Measurements from ENCODE around the gene CCNDBP1.

The CCNDBP1 gene

DNA sequence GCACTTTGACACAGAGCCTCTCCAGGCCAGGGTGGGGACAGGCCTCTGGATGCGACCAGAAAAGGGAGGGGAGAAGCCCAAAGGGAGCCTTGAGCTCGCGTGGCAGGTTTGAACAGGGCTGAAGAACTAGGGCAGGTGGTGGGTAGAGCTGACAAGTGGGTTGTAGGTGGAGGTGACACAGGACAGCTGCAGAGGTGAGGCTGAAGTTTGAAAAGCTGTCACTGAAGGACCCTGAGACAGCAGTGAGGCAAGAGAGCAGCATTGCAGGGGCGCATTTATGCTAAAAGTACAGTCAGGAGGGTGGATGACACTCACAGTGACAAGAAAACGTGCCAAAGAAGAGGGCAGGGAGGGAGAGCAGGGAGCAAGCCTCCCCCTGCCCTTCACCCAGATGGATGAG is 57.4 kb downstream of the CCNDBP1 start:
- Mint-ChIP-seq H3K27ac (no peak overlapping the region), H3K27me3 (peaks cover 9% of the 10 kb centered on the region), H3K4me1 (peaks cover 30% of the 10 kb centered on the region), H3K4me3 (no peak overlapping the region), H3K9me3 (no peaks in the 10 kb centered on the region)
- ATAC-seq (no peak), DNase-seq (no peak)

DNA sequence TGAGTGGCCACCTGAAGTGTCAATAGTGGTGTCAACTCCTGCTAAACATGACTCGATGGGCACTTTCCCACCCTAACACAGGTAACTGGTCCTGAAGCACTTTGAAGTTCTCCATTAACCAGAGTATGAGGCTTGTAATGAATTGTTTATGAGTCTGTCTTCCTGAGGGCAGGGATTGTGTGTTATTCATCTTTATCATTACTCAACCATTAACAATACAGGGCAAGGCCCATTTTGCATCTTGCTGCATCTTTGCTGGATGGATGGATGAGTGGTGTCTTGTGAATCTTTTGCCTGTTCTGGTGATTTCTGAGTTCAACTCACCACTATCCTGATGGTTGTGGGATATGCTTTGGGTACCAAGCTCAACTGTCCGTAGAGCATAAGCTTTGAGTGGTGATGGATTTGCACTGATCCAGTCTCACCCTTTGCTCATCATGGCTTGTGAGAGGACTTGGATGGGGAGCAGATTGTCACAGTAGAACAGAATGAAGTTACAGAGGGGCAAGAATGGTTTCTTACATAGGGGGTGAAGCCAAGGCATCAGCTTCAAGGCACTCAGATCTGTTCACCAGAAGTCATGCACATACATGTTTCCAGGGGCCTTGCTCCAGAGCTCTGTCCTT is 57.9 kb downstream of the CCNDBP1 start:
- DNase-seq (no peak), ATAC-seq (no peak)
- Mint-ChIP-seq H3K27ac (no peak overlapping the region), H3K27me3 (peaks cover 4% of the 10 kb centered on the region), H3K9me3 (no peaks in the 10 kb centered on the region), H3K4me3 (no peak overlapping the region), H3K4me1 (peaks cover 25% of the 10 kb centered on the region)

DNA sequence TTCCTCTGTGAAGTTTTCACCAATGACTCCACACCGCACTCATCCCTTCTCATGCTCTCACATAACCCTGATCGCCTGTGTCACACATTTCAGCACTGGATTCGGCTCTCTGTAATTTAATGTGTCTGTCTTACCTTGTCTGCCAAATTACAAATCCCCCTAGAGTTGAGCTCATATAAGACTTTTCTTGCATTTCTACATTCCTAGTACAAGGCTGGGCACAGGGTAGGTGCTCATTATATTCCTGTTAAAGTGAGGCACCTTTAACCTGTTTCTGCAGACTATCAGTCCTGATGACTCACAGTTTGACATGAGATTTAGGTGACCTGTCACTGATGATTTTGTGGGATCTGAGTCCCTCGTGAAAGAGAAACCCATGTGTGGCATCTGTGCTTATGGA is 58.9 kb downstream of the CCNDBP1 start:
- no peak overlapping the region for H3K27ac Mint-ChIP-seq

DNA sequence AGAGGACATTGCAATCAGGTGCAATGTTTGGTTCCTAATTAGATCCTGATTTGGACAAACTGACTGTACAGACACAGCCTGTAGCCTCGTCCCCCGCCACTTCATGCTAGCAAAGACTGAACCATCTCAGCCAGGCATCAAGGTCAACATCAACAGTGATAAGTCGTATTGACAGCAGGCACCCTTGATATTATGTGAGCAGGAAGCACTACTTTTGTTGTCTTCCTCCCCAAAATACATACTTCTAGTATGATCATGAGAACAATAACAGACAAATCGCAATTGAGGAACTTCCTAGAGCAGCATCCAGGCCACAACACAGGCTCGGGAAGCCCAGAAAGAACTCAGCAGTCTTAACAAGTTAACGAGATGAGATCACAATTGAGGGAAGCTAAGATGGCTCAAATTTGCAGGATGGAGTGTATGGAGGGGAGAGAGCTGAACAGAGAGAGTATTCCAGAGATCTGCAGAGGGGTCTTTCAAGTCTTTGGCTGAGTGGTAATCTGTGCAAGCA is 61.1 kb downstream of the CCNDBP1 start:
- Mint-ChIP-seq H3K27ac (no peak overlapping the region), H3K4me3 (no peak overlapping the region), H3K4me1 (peaks cover 24% of the 10 kb centered on the region), H3K9me3 (peaks cover 0 to 6% of the 10 kb centered on the region in 2 donors), H3K27me3 (no peaks in the 10 kb centered on the region)
- DNase-seq (no peak), ATAC-seq (no peak)

More for the DNA sequence above, 58.9 kb downstream of the CCNDBP1 start:
- ATAC-seq (no peak), DNase-seq (no peak)
- no peaks in the 10 kb centered on the region for H3K9me3 Mint-ChIP-seq
- H3K27me3 Mint-ChIP-seq, result no peaks in the 10 kb centered on the region
- H3K4me3 Mint-ChIP-seq, result no peak overlapping the region
- peaks cover 18% of the 10 kb centered on the region for H3K4me1 Mint-ChIP-seq

Data from stimulated activated naive CD8-positive, alpha-beta T cell treated with anti-CD3 and anti-CD28 coated beads, Interleukin-15, amount 100 ng/mL, for 72 hours (primary cell).